BE2C (cell line): Measurements from ENCODE around the gene EXOC1.

Source experiments
- DNase-seq: peaks from one replicate; pipeline ENCODE4 v3.0.0-alpha.2; 2020
- H3K27me3 ChIP-seq: fragments of 250-450 bp; sonication (Bioruptor Pico); 2 replicates; pipeline ENCODE4 v1.5.1; 2020; ENCODE audit warnings: mild to moderate bottlenecking
- H3K36me3 ChIP-seq: fragments of 250-450 bp; sonication (Bioruptor Pico); 2 replicates; pipeline ENCODE4 v1.5.1; 2020; ENCODE audit warnings: mild to moderate bottlenecking
- H3K4me1 ChIP-seq: fragments of 250-450 bp; sonication (Bioruptor Pico); 2 replicates; pipeline ENCODE4 v1.5.1; 2020
- H3K4me3 ChIP-seq: 2 replicates; pipeline ENCODE4 v1.5.1; 2011; ENCODE audit warnings: low read depth, low read length
- H3K9me3 ChIP-seq: fragments of 250-450 bp; sonication (Bioruptor Pico); 2 replicates; pipeline ENCODE4 v1.5.1; 2020
- CTCF ChIP-seq: IDR thresholded peaks from 2 replicates; pipeline ENCODE4 v1.5.1; 2012; ENCODE audit warnings: mild to moderate bottlenecking, low read depth, low read length

The EXOC1 gene

GRCh38 chr4:55902677-55903076 lies 49.2 kb downstream of the EXOC1 start:
- peaks cover 25% of the 10 kb centered on the region for H3K4me1 ChIP-seq
- DNase-seq, result no peak
- no peaks in the 10 kb centered on the region for H3K27me3 ChIP-seq
- no peak overlapping the region for H3K4me3 ChIP-seq
- TF ChIP-seq CTCF, result no peak
- no peaks in the 10 kb centered on the region; the same call in 1 of the 2 replicates for H3K36me3 ChIP-seq
- no peaks in the 10 kb centered on the region for H3K9me3 ChIP-seq

- Histone ChIP-seq H3K36me3 (no peaks in the 10 kb centered on the region; the same call in 1 of the 2 replicates), H3K9me3 (no peaks in the 10 kb centered on the region), H3K27me3 (no peaks in the 10 kb centered on the region), H3K4me1 (peaks cover 25% of the 10 kb centered on the region), H3K4me3 (peak overlapping the region; percentile 0; the same call in 1 of the 2 replicates)
- TF ChIP-seq CTCF, result no peak
- DNase-seq, result no peak
These were observed 50.1 kb downstream of the EXOC1 start for GRCh38 chr4:55903577-55903976.

- Histone ChIP-seq H3K4me3 (no peak overlapping the region), H3K36me3 (no peaks in the 10 kb centered on the region; the same call in 1 of the 2 replicates), H3K9me3 (no peaks in the 10 kb centered on the region), H3K4me1 (peaks cover 25% of the 10 kb centered on the region), H3K27me3 (no peaks in the 10 kb centered on the region)
- no peak for DNase-seq
- no peak for TF ChIP-seq CTCF
These were observed 51.1 kb downstream of the EXOC1 start for GRCh38 chr4:55904576-55904975.

- Histone ChIP-seq H3K9me3 (no peaks in the 10 kb centered on the region), H3K27me3 (no peaks in the 10 kb centered on the region), H3K4me1 (peaks cover 25% of the 10 kb centered on the region), H3K4me3 (no peak overlapping the region), H3K36me3 (no peaks in the 10 kb centered on the region)
- no peak for TF ChIP-seq CTCF
- DNase-seq, result no peak
These were observed 52.9 kb downstream of the EXOC1 start for GRCh38 chr4:55906323-55906722.

GRCh38 chr4:55906989-55907388 lies 53.5 kb downstream of the EXOC1 start:
- no peaks in the 10 kb centered on the region for H3K36me3 ChIP-seq
- no peak overlapping the region for H3K4me3 ChIP-seq
- no peak for DNase-seq
- no peaks in the 10 kb centered on the region for H3K27me3 ChIP-seq
- peaks cover 25% of the 10 kb centered on the region for H3K4me1 ChIP-seq
- no peak for TF ChIP-seq CTCF
- H3K9me3 ChIP-seq, result no peaks in the 10 kb centered on the region

GRCh38 chr4:55907469-55907868 lies 54.0 kb downstream of the EXOC1 start:
- no peaks in the 10 kb centered on the region for H3K9me3 ChIP-seq
- no peak for DNase-seq
- peaks cover 24% of the 10 kb centered on the region for H3K4me1 ChIP-seq
- no peak overlapping the region for H3K4me3 ChIP-seq
- TF ChIP-seq CTCF, result no peak
- no peaks in the 10 kb centered on the region for H3K27me3 ChIP-seq
- no peaks in the 10 kb centered on the region for H3K36me3 ChIP-seq
